WTC11 (cell line): ENCODE results near the gene TOR1A. TPM values are rescaled to one million over a fixed set of nuclear protein-coding genes. Genes with fewer than 3 reads are reported as not detected.

ENCODE experiments used
- ATAC-seq: fragments of 200-7000 bp; cut with Tn5 transposase; 2 replicates; pipeline ENCODE4 v1.10.0; 2021; ENCODE audit warnings: mild to moderate bottlenecking, moderate library complexity
- CTCF ChIA-PET: fragments of 300-600 bp; sonication (Branson Sonifier 250); formaldehyde crosslinking; loops from one replicate; lab custom pipeline; 2021; ENCODE audit warnings: antibody characterized with exemption; lab: Charles Lee
- POLR2A ChIA-PET: fragments of 350-600 bp; sonication (Branson Sonifier 250); formaldehyde crosslinking; loops from one replicate; lab custom pipeline; 2021; ENCODE audit warnings: antibody characterized with exemption; lab: Charles Lee
- DNase-seq: peaks from one replicate; pipeline ENCODE4 v3.0.0; 2021; ENCODE audit warnings: low spot score
- H3K27ac Mint-ChIP-seq: 2 replicates; pipeline ENCODE4 v1.8.0; 2021; ENCODE audit warnings: mixed read lengths
- H3K27me3 Mint-ChIP-seq: 2 replicates; pipeline ENCODE4 v1.8.0; 2021; ENCODE audit warnings: low read depth, mild to moderate bottlenecking, moderate library complexity, mixed read lengths
- H3K36me3 Mint-ChIP-seq: 2 replicates; pipeline ENCODE4 v1.8.0; 2021; ENCODE audit warnings: mixed read lengths
- H3K4me1 Mint-ChIP-seq: 2 replicates; pipeline ENCODE4 v1.8.0; 2022; ENCODE audit warnings: mixed read lengths
- H3K4me3 Mint-ChIP-seq: 2 replicates; pipeline ENCODE4 v1.8.0; 2021; ENCODE audit warnings: mild to moderate bottlenecking, moderate library complexity, mixed read lengths
- H3K9me3 Mint-ChIP-seq: 2 replicates; pipeline ENCODE4 v1.8.0; 2021; ENCODE audit warnings: mixed read lengths
- AR ChIP-seq: fragments of 250-450 bp; sonication (Bioruptor Pico); IDR thresholded peaks from 2 replicates; pipeline ENCODE4 v1.9.0; 2021; ENCODE audit warnings: mild to moderate bottlenecking
- CREB1 ChIP-seq: sonication (generic); formaldehyde crosslinking; IDR thresholded peaks from 2 replicates; pipeline ENCODE4 v1.8.0; 2023; ENCODE audit warnings: mild to moderate bottlenecking, missing genetic modification reagents
- EMX1 ChIP-seq: fragments of 250-450 bp; sonication (Bioruptor Pico); IDR thresholded peaks from 2 replicates; pipeline ENCODE4 v1.8.0; 2021; ENCODE audit warnings: mild to moderate bottlenecking
- GRHL2 ChIP-seq: fragments of 250-450 bp; sonication (Bioruptor Pico); IDR thresholded peaks from 2 replicates; pipeline ENCODE4 v1.8.0; 2022; ENCODE audit warnings: mild to moderate bottlenecking, moderate library complexity; ENCODE audit not compliant: insufficient replicate concordance, severe bottlenecking
- GTF2I ChIP-seq: fragments of 250-450 bp; sonication (Bioruptor Pico); conservative IDR thresholded peaks from 2 replicates; pipeline ENCODE4 v1.4.0; 2021; ENCODE audit warnings: mild to moderate bottlenecking
- KAT7 ChIP-seq: sonication (generic); formaldehyde crosslinking; IDR thresholded peaks from 2 replicates; pipeline ENCODE4 v1.8.1; 2023; ENCODE audit warnings: missing genetic modification reagents, mild to moderate bottlenecking, borderline replicate concordance
- MYBL2 ChIP-seq: sonication (generic); formaldehyde crosslinking; IDR thresholded peaks from 2 replicates; pipeline ENCODE4 v1.8.1; 2023; ENCODE audit warnings: mild to moderate bottlenecking, moderate library complexity, missing genetic modification reagents
- NFATC4 ChIP-seq: fragments of 250-450 bp; sonication (Bioruptor Pico); IDR thresholded peaks from 2 replicates; pipeline ENCODE4 v1.9.0; 2021; ENCODE audit warnings: mild to moderate bottlenecking
- RELA ChIP-seq: sonication (generic); formaldehyde crosslinking; IDR thresholded peaks from 2 replicates; pipeline ENCODE4 v1.8.1; 2022; ENCODE audit warnings: missing genetic modification reagents, mild to moderate bottlenecking, borderline replicate concordance
- RORB ChIP-seq: fragments of 250-450 bp; sonication (Bioruptor Pico); IDR thresholded peaks from 2 replicates; pipeline ENCODE4 v1.9.0; 2021; ENCODE audit warnings: mild to moderate bottlenecking
- SMAD4 ChIP-seq: sonication (generic); formaldehyde crosslinking; IDR thresholded peaks from 2 replicates; pipeline ENCODE4 v1.8.0; 2022; ENCODE audit warnings: mild to moderate bottlenecking, missing genetic modification reagents
- TCF7 ChIP-seq: sonication (generic); formaldehyde crosslinking; IDR thresholded peaks from 2 replicates; pipeline ENCODE4 v1.8.0; 2022; ENCODE audit warnings: mild to moderate bottlenecking, low read depth, missing genetic modification reagents, moderate library complexity
- ZNF219 ChIP-seq: sonication (generic); formaldehyde crosslinking; IDR thresholded peaks from 2 replicates; pipeline ENCODE4 v1.8.0; 2023; ENCODE audit warnings: missing genetic modification reagents, mild to moderate bottlenecking, borderline replicate concordance
- ZNF263 ChIP-seq: sonication (generic); formaldehyde crosslinking; IDR thresholded peaks from 2 replicates; pipeline ENCODE4 v1.8.1; 2022; ENCODE audit warnings: low read depth, mild to moderate bottlenecking, moderate library complexity, missing genetic modification reagents
- ZNF396 ChIP-seq: fragments of 250-450 bp; sonication (Bioruptor Pico); IDR thresholded peaks from 2 replicates; pipeline ENCODE4 v1.8.0; 2021; ENCODE audit warnings: mild to moderate bottlenecking, moderate library complexity, borderline replicate concordance
- ZNF416 ChIP-seq: fragments of 250-450 bp; sonication (Bioruptor Pico); IDR thresholded peaks from 2 replicates; pipeline ENCODE4 v1.9.0; 2021; ENCODE audit warnings: mild to moderate bottlenecking, inconsistent platforms
- ZNF671 ChIP-seq: fragments of 250-450 bp; sonication (Bioruptor Pico); IDR thresholded peaks from 2 replicates; pipeline ENCODE4 v1.8.0; 2021; ENCODE audit warnings: mild to moderate bottlenecking
- total RNA-seq: library from RNA; stranded (reverse); gene quantifications from 3 replicates; pipeline ENCODE4 v1.2.3, GENCODE V29; 2021
- TF ChIP-seq, protein P1 (sequence below): sonication (generic); formaldehyde crosslinking; IDR thresholded peaks from 2 replicates; pipeline ENCODE4 v1.8.1; 2022; ENCODE audit warnings: low read depth, missing genetic modification reagents, borderline replicate concordance
- TF ChIP-seq, protein P2 (sequence below): sonication (generic); formaldehyde crosslinking; IDR thresholded peaks from 2 replicates; pipeline ENCODE4 v1.8.0; 2022; ENCODE audit warnings: mild to moderate bottlenecking, missing genetic modification reagents
- TF ChIP-seq, protein P3 (sequence below): sonication (generic); formaldehyde crosslinking; IDR thresholded peaks from 2 replicates; pipeline ENCODE4 v1.8.0; 2023; ENCODE audit warnings: missing genetic modification reagents, mild to moderate bottlenecking, borderline replicate concordance

TOR1A gene
- total RNA-seq, 1 experiment from 2014 or later: 32.7 TPM

DNA sequence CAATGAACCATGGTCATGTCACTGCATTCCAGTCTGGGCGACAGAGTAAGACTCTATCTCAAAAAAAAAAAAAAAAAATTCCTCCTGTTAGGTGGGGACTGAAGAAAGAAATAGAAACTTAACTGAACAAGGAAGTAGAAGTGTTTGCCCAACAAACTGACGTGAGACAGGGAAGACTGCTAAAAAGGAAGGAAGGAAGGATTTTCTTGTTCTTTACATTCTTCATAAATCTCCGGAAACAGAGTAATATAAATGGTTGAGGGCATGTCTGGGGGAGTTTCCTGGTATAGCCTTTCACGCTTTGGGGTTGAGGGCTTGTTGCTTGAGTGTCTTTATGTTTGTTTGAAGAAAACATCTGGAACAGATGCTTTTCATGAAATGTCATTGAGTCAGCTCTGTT, 17.9 kb downstream of the TOR1A start:
- CTCF ChIA-PET: no interaction called here
- TF ChIP-seq GRHL2 (CRISPR knock-in tag) (no peak), AR (CRISPR knock-in tag) (no peak), NFATC4 (no peak), RELA (CRISPR knock-in tag) (no peak), ZNF671 (CRISPR knock-in tag) (no peak), ZNF219 (CRISPR knock-in tag) (no peak), RORB (CRISPR knock-in tag) (no peak), SMAD4 (no peak), ZNF396 (CRISPR knock-in tag) (no peak), TCF7 (no peak), CREB1 (CRISPR knock-in tag) (no peak), EMX1 (no peak), KAT7 (CRISPR knock-in tag) (no peak), GTF2I (CRISPR knock-in tag) (no peak), ZNF416 (no peak), ZNF263 (CRISPR knock-in tag) (no peak), MYBL2 (no peak)
- TF ChIP-seq, protein P1, sequence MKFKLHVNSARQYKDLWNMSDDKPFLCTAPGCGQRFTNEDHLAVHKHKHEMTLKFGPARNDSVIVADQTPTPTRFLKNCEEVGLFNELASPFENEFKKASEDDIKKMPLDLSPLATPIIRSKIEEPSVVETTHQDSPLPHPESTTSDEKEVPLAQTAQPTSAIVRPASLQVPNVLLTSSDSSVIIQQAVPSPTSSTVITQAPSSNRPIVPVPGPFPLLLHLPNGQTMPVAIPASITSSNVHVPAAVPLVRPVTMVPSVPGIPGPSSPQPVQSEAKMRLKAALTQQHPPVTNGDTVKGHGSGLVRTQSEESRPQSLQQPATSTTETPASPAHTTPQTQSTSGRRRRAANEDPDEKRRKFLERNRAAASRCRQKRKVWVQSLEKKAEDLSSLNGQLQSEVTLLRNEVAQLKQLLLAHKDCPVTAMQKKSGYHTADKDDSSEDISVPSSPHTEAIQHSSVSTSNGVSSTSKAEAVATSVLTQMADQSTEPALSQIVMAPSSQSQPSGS (CRISPR knock-in tag): no peak
- TF ChIP-seq, protein P2, sequence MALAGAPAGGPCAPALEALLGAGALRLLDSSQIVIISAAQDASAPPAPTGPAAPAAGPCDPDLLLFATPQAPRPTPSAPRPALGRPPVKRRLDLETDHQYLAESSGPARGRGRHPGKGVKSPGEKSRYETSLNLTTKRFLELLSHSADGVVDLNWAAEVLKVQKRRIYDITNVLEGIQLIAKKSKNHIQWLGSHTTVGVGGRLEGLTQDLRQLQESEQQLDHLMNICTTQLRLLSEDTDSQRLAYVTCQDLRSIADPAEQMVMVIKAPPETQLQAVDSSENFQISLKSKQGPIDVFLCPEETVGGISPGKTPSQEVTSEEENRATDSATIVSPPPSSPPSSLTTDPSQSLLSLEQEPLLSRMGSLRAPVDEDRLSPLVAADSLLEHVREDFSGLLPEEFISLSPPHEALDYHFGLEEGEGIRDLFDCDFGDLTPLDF: no peak
- TF ChIP-seq, protein P3, sequence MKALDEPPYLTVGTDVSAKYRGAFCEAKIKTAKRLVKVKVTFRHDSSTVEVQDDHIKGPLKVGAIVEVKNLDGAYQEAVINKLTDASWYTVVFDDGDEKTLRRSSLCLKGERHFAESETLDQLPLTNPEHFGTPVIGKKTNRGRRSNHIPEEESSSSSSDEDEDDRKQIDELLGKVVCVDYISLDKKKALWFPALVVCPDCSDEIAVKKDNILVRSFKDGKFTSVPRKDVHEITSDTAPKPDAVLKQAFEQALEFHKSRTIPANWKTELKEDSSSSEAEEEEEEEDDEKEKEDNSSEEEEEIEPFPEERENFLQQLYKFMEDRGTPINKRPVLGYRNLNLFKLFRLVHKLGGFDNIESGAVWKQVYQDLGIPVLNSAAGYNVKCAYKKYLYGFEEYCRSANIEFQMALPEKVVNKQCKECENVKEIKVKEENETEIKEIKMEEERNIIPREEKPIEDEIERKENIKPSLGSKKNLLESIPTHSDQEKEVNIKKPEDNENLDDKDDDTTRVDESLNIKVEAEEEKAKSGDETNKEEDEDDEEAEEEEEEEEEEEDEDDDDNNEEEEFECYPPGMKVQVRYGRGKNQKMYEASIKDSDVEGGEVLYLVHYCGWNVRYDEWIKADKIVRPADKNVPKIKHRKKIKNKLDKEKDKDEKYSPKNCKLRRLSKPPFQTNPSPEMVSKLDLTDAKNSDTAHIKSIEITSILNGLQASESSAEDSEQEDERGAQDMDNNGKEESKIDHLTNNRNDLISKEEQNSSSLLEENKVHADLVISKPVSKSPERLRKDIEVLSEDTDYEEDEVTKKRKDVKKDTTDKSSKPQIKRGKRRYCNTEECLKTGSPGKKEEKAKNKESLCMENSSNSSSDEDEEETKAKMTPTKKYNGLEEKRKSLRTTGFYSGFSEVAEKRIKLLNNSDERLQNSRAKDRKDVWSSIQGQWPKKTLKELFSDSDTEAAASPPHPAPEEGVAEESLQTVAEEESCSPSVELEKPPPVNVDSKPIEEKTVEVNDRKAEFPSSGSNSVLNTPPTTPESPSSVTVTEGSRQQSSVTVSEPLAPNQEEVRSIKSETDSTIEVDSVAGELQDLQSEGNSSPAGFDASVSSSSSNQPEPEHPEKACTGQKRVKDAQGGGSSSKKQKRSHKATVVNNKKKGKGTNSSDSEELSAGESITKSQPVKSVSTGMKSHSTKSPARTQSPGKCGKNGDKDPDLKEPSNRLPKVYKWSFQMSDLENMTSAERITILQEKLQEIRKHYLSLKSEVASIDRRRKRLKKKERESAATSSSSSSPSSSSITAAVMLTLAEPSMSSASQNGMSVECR: no peak
- TF ChIP-seq, all 79 proteins: peak for 0
- Mint-ChIP-seq H3K27ac (no peak overlapping the region), H3K4me1 (peaks cover 9% of the 10 kb centered on the region), H3K36me3 (peaks cover 44% of the 10 kb centered on the region), H3K9me3 (no peaks in the 10 kb centered on the region), H3K27me3 (no peaks in the 10 kb centered on the region), H3K4me3 (no peak overlapping the region)
- DNase-seq (no peak), ATAC-seq (no peak)
- POLR2A ChIA-PET: no interaction called here
